HCT116 (cell line): ENCODE data around the gene SLC22A5.

Source experiments
- ELF1 ChIP-seq: IDR thresholded peaks from 2 replicates; pipeline ENCODE4 v1.6.1; 2012; ENCODE audit warnings: low read depth, borderline replicate concordance
- EZH2phosphoT487 ChIP-seq: fragments of 200-600 bp; IDR thresholded peaks from 2 replicates; pipeline ENCODE4 v1.6.1; 2018; ENCODE audit warnings: antibody characterized with exemption, borderline replicate concordance
- POLR2A ChIP-seq: IDR thresholded peaks from 2 replicates; pipeline ENCODE4 v1.7.0; 2011; ENCODE audit warnings: borderline replicate concordance; ENCODE audit not compliant: insufficient read depth, insufficient read length; ENCODE audit errors: extremely low read depth
- RAD21 ChIP-seq: IDR thresholded peaks from 2 replicates; pipeline ENCODE4 v1.6.1; 2012; ENCODE audit warnings: low read depth, mild to moderate bottlenecking
- REST ChIP-seq: IDR thresholded peaks from 2 replicates; pipeline ENCODE4 v1.6.1; 2012; ENCODE audit warnings: low read depth
- TCF7L2 ChIP-seq: IDR thresholded peaks from 2 replicates; pipeline ENCODE4 v1.7.0; 2011; ENCODE audit warnings: borderline replicate concordance, inconsistent platforms; ENCODE audit not compliant: insufficient read depth, insufficient read length; ENCODE audit errors: extremely low read depth
- YY1 ChIP-seq: IDR thresholded peaks from 2 replicates; pipeline ENCODE4 v1.6.1; 2011; ENCODE audit warnings: low read length, low read depth, moderate library complexity, mild to moderate bottlenecking; ENCODE audit not compliant: insufficient replicate concordance; ENCODE audit errors: extremely low read depth
- ZBTB33 ChIP-seq: IDR thresholded peaks from 2 replicates; pipeline ENCODE4 v1.6.1; 2011; ENCODE audit warnings: mild to moderate bottlenecking, low read length, moderate library complexity; ENCODE audit not compliant: insufficient replicate concordance; ENCODE audit errors: extremely low read depth
- ZNF274 ChIP-seq: fragments of 200-500 bp; sonication (Bioruptor generic); IDR thresholded peaks from 2 replicates; pipeline ENCODE4 v1.6.1; 2014; ENCODE audit warnings: mild to moderate bottlenecking, low read depth, low read length, inconsistent platforms
- TF ChIP-seq, protein P1 (sequence below), 3 experiments: fragments of 200-600 bp in 1 of 3; sonication (generic) in 1 of 3; IDR thresholded peaks in 2 of 3; conservative IDR thresholded peaks in 1 of 3; 2 replicates each; pipeline ENCODE4 v1.5.1; 2012 to 2017; ENCODE audit warnings: low read depth in 2 of 3, low read length in 2 of 3, antibody characterized with exemption in 1 of 3, borderline replicate concordance in 1 of 3, control low read depth in 1 of 3, mild to moderate bottlenecking in 1 of 3, mixed read lengths in 1 of 3, mixed run types in 1 of 3, moderate library complexity in 1 of 3; ENCODE audit not compliant: insufficient read depth in 1 of 3

DNA sequence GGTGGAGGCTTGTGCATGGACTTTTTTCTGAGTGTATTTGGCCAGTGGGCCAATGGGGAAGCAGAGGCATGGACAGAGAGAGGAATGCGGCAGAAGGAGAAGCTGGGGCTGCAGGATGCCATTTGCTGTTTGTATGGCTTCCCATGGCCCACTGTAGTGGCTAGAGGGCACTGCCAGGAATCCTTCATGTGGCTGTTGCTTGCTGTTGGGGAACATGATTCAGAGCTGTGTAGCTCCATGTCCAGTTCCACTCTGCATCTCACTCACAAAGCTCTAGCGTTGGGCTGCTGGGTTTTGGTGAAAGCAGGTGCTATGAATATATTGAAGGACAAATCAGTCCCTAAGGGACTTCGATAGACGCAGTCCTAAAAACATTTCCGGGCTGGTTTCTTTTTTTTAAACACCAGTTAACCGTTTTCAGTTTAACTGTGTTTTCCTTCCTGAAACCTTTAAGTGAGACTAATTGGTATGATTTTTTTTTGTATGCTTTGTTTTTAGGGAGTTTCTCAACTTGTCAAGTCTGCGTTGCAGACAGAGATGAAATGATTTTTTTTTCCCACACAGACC, 51.3 kb downstream of the SLC22A5 start:
- no peak for TF ChIP-seq EZH2phosphoT487
- no peak for TF ChIP-seq RAD21
- no peak for TF ChIP-seq YY1
- TF ChIP-seq, protein P1, sequence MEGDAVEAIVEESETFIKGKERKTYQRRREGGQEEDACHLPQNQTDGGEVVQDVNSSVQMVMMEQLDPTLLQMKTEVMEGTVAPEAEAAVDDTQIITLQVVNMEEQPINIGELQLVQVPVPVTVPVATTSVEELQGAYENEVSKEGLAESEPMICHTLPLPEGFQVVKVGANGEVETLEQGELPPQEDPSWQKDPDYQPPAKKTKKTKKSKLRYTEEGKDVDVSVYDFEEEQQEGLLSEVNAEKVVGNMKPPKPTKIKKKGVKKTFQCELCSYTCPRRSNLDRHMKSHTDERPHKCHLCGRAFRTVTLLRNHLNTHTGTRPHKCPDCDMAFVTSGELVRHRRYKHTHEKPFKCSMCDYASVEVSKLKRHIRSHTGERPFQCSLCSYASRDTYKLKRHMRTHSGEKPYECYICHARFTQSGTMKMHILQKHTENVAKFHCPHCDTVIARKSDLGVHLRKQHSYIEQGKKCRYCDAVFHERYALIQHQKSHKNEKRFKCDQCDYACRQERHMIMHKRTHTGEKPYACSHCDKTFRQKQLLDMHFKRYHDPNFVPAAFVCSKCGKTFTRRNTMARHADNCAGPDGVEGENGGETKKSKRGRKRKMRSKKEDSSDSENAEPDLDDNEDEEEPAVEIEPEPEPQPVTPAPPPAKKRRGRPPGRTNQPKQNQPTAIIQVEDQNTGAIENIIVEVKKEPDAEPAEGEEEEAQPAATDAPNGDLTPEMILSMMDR (IDR thresholded peaks at IDR 0.05 in 2 of 3, conservative IDR thresholded peaks at IDR 0.05 in 1 of 3; ENCODE audit: borderline replicate concordance in 1 of 3, insufficient read depth in 1 of 3, low read depth in 2 of 3, low read length in 2 of 3) = no peak
- TF ChIP-seq ZNF274 = no peak
- TF ChIP-seq POLR2A = no peak
- TF ChIP-seq REST = no peak
- no peak for TF ChIP-seq TCF7L2
- TF ChIP-seq ELF1 = no peak
- no peak for TF ChIP-seq ZBTB33
